IMR-90 (cell line): ENCODE results near the gene PAN3. TPM values are rescaled to one million over a fixed set of nuclear protein-coding genes. Genes with fewer than 3 reads are reported as not detected.

ENCODE experiments used
- ATAC-seq: fragments of 200-7000 bp; cut with Tn5 transposase; 2 replicates; pipeline ENCODE4 v1.9.1; 2020; ENCODE audit warnings: low read depth, mild to moderate bottlenecking, moderate library complexity
- BruUV-seq: library from RNA; stranded (reverse); fragments of 400-500 nt; replicated peaks from 2 replicates; lab custom pipeline; 2021; lab: Mats Ljungman, UMichigan
- CTCF ChIA-PET: fragments of 300-600 bp; formaldehyde crosslinking; extraction: SDS; loops from one replicate; lab custom pipeline; 2021; ENCODE audit warnings: antibody characterized with exemption; lab: Yijun Ruan, JAX
- POLR2A ChIA-PET: fragments of 300-600 bp; sonication (Branson Sonifier 250); formaldehyde crosslinking; loops from one replicate; lab custom pipeline; 2022; ENCODE audit warnings: antibody characterized with exemption; ENCODE audit not compliant: unreplicated experiment; lab: Charles Lee
- DNase-seq: peaks from one replicate; pipeline ENCODE4 v3.0.0; 2013
- H2AFZ ChIP-seq: replicated peaks from 2 replicates; pipeline ENCODE3; 2013; ENCODE audit warnings: low read length, mild to moderate bottlenecking; ENCODE audit not compliant: poor library complexity
- H2AK5ac ChIP-seq: 2 replicates; pipeline ENCODE4 v1.6.1; 2013; ENCODE audit warnings: low read depth, low read length, inconsistent platforms
- H2AK9ac ChIP-seq: replicated peaks from 2 replicates; pipeline ENCODE3; 2013; ENCODE audit warnings: mild to moderate bottlenecking, low read depth, low read length, moderate library complexity; ENCODE audit not compliant: poor library complexity
- H2BK120ac ChIP-seq: 2 replicates; pipeline ENCODE4 v1.6.1; 2013; ENCODE audit warnings: low read depth, low read length, inconsistent platforms
- H2BK15ac ChIP-seq: 3 replicates; pipeline ENCODE4 v1.6.1; 2013; ENCODE audit warnings: low read depth, low read length, inconsistent platforms
- H2BK20ac ChIP-seq: 2 replicates; pipeline ENCODE4 v1.6.1; 2013; ENCODE audit warnings: low read depth, mild to moderate bottlenecking, inconsistent platforms, low read length, moderate library complexity
- H2BK5ac ChIP-seq: 2 replicates; pipeline ENCODE4 v1.6.1; 2013; ENCODE audit warnings: mild to moderate bottlenecking, low read depth, low read length, inconsistent platforms; ENCODE audit not compliant: poor library complexity, severe bottlenecking
- H3K14ac ChIP-seq: replicated peaks from 2 replicates; pipeline ENCODE4 v1.6.1; 2013; ENCODE audit warnings: low read depth, low read length, inconsistent platforms
- H3K18ac ChIP-seq: 2 replicates; pipeline ENCODE4 v1.6.1; 2013; ENCODE audit warnings: low read depth, low read length, control low read depth
- H3K23ac ChIP-seq: 2 replicates; pipeline ENCODE4 v1.6.1; 2013; ENCODE audit warnings: low read depth, low read length, inconsistent platforms
- H3K27ac ChIP-seq: 2 replicates; pipeline ENCODE4 v1.5.1; 2013; ENCODE audit warnings: mild to moderate bottlenecking, control low read depth, low read length; ENCODE audit not compliant: insufficient read depth
- H3K27me3 ChIP-seq: 2 replicates; pipeline ENCODE4 v1.6.1; 2013; ENCODE audit warnings: low read length; ENCODE audit not compliant: control insufficient read depth, insufficient read depth
- H3K36me3 ChIP-seq: 2 replicates; pipeline ENCODE4 v1.6.1; 2013; ENCODE audit warnings: low read length, mixed read lengths; ENCODE audit not compliant: control insufficient read depth, insufficient read depth
- H3K4ac ChIP-seq: 2 replicates; pipeline ENCODE4 v1.6.1; 2013; ENCODE audit warnings: low read depth, low read length, inconsistent platforms
- H3K4me1 ChIP-seq: 2 replicates; pipeline ENCODE4 v1.6.1; 2013; ENCODE audit warnings: low read length, mixed read lengths; ENCODE audit not compliant: control insufficient read depth, insufficient read depth
- H3K4me2 ChIP-seq: 2 replicates; pipeline ENCODE4 v1.6.1; 2013; ENCODE audit warnings: low read depth, mild to moderate bottlenecking, control low read depth, low read length, moderate library complexity
- H3K4me3 ChIP-seq: 2 replicates; pipeline ENCODE4 v1.5.1; 2013; ENCODE audit warnings: low read depth, mild to moderate bottlenecking, control low read depth, low read length, moderate library complexity; ENCODE audit not compliant: insufficient read depth
- H3K56ac ChIP-seq: 2 replicates; pipeline ENCODE4 v1.6.1; 2013; ENCODE audit warnings: low read length, inconsistent platforms; ENCODE audit not compliant: insufficient read depth; ENCODE audit errors: extremely low read depth
- H3K79me1 ChIP-seq, 2 experiments: 2 replicates each; pipeline ENCODE4 v1.6.1; 2013; ENCODE audit warnings: low read length in 2 of 2, inconsistent platforms in 1 of 2, low read depth in 1 of 2
- H3K9ac ChIP-seq: 2 replicates; pipeline ENCODE4 v1.6.1; 2013; ENCODE audit warnings: low read depth, low read length, control low read depth
- H3K9me1 ChIP-seq: 2 replicates; pipeline ENCODE4 v1.6.1; 2013; ENCODE audit warnings: low read length, inconsistent platforms; ENCODE audit not compliant: insufficient read depth
- H3K9me3 ChIP-seq: 2 replicates; pipeline ENCODE4 v1.6.1; 2013; ENCODE audit warnings: low read length; ENCODE audit not compliant: control insufficient read depth, insufficient read depth
- H4K20me1 ChIP-seq: 2 replicates; pipeline ENCODE4 v1.6.1; 2013; ENCODE audit warnings: low read length, inconsistent platforms; ENCODE audit not compliant: insufficient read depth
- H4K5ac ChIP-seq: 2 replicates; pipeline ENCODE4 v1.6.1; 2013; ENCODE audit warnings: mild to moderate bottlenecking, low read depth, low read length, control low read depth
- H4K8ac ChIP-seq, 2 experiments: 2 replicates each; pipeline ENCODE4 v1.6.1; 2013; ENCODE audit warnings: low read depth in 2 of 2, low read length in 2 of 2, control low read depth in 1 of 2, inconsistent platforms in 1 of 2
- H4K91ac ChIP-seq: 2 replicates; pipeline ENCODE4 v1.6.1; 2013; ENCODE audit warnings: low read depth, low read length, inconsistent platforms; ENCODE audit not compliant: insufficient read depth
- BHLHE40 ChIP-seq: fragments of 150-350 bp; IDR thresholded peaks from 2 replicates; pipeline ENCODE4 v1.6.1; 2016; ENCODE audit warnings: mild to moderate bottlenecking, low read depth, low read length
- CHD1 ChIP-seq: IDR thresholded peaks from 2 replicates; pipeline ENCODE4 v1.6.1; 2012; ENCODE audit warnings: low read depth, low read length, improper control_type of control experiment
- CTCF ChIP-seq: conservative IDR thresholded peaks from 2 replicates; pipeline ENCODE4 v1.5.1; 2012; ENCODE audit warnings: mild to moderate bottlenecking, low read depth, low read length, improper control_type of control experiment
- ELK1 ChIP-seq: fragments of 150-350 bp; IDR thresholded peaks from 2 replicates; pipeline ENCODE4 v1.6.1; 2016; ENCODE audit warnings: low read depth, mild to moderate bottlenecking, low read length, moderate library complexity, borderline replicate concordance
- FOS ChIP-seq: fragments of 150-350 bp; IDR thresholded peaks from 2 replicates; pipeline ENCODE4 v1.6.1; 2016; ENCODE audit warnings: low read depth, low read length
- MAZ ChIP-seq: IDR thresholded peaks from 2 replicates; pipeline ENCODE4 v1.6.1; 2012; ENCODE audit warnings: low read depth, mild to moderate bottlenecking, low read length, improper control_type of control experiment, moderate library complexity, borderline replicate concordance
- NFE2L2 ChIP-seq: fragments of 150-350 bp; IDR thresholded peaks from 2 replicates; pipeline ENCODE4 v1.6.1; 2016; ENCODE audit warnings: low read depth, mild to moderate bottlenecking, low read length
- POLR2A ChIP-seq: IDR thresholded peaks from 2 replicates; pipeline ENCODE4 v1.6.1; 2012; ENCODE audit warnings: mild to moderate bottlenecking, low read depth, low read length
- RAD21 ChIP-seq: IDR thresholded peaks from 2 replicates; pipeline ENCODE4 v1.6.1; 2012; ENCODE audit warnings: low read length, improper control_type of control experiment
- RCOR1 ChIP-seq: IDR thresholded peaks from 2 replicates; pipeline ENCODE4 v1.6.1; 2012; ENCODE audit warnings: mild to moderate bottlenecking, low read length, improper control_type of control experiment; ENCODE audit not compliant: insufficient replicate concordance
- RFX5 ChIP-seq: IDR thresholded peaks from 2 replicates; pipeline ENCODE4 v1.8.0; 2012; ENCODE audit warnings: low read depth, mild to moderate bottlenecking, low read length, moderate library complexity
- SMC3 ChIP-seq: fragments of 150-350 bp; IDR thresholded peaks from 2 replicates; pipeline ENCODE4 v1.6.1; 2016; ENCODE audit warnings: low read depth, mild to moderate bottlenecking, antibody characterized with exemption, low read length, moderate library complexity
- WGBS, 2 experiments: methylation state at CpG; one replicate each; pipeline versions ENCODE4 v1.1.5 to v1.1.7; 2013; ENCODE audit warnings: missing lambda C conversion rate in 2 of 2; ENCODE audit not compliant: insufficient read length in 1 of 2; ENCODE audit errors: extremely low coverage in 2 of 2; 5-methylcytosine and 5-hydroxymethylcytosine counted together
- dilution Hi-C: fragments of 300-500 bp; cut with HindIII; formaldehyde crosslinking; loops from one replicate; pipeline ENCODE4 v1.14.3; 2018; ENCODE audit warnings: low sequenced_read_pairs; ENCODE audit not compliant: unreplicated experiment
- in situ Hi-C: fragments of 300-500 bp; cut with MboI; formaldehyde crosslinking; loops from 3 replicates; pipeline ENCODE4 v1.14.3; 2019; ENCODE audit warnings: low sequenced_read_pairs, inconsistent platforms, mixed read lengths
- intact Hi-C: fragments of 100-400 bp; cut with micrococcal nuclease; formaldehyde crosslinking; loops from 2 replicates; pipeline ENCODE4 v1.10.0; 2022
- polyA plus RNA-seq, 3 experiments: library from polyadenylated mRNA; depleted of rRNA; stranded (reverse); fragments of >200 nt; gene quantifications; 2 replicates each; pipeline ENCODE4 v1.2.3, GENCODE V29; 2012; ENCODE audit warnings: low replicate concordance in 1 of 3
- total RNA-seq: library from RNA; depleted of rRNA; stranded (reverse); fragments of >200 nt; gene quantifications from 2 replicates; pipeline ENCODE4 v1.2.3, GENCODE V29; 2012

Gene PAN3
- total and polyA plus RNA-seq, 2 of the 4 experiments (the other 2 are of a cell fraction): 6.6 to 15.1 TPM

- WGBS, 2 experiments: no CpG with 5 or more reads among the region's 3 CpGs
- no peak overlapping the region for H3K14ac ChIP-seq
- H2AFZ ChIP-seq: no peak overlapping the region
- no peak overlapping the region for H2BK5ac ChIP-seq
- no peaks in the 10 kb centered on the region for H4K20me1 ChIP-seq
- no peak overlapping the region for H3K23ac ChIP-seq
- no peak overlapping the region for H2BK20ac ChIP-seq
- H3K36me3 ChIP-seq: no peaks in the 10 kb centered on the region
- no peak overlapping the region for H3K18ac ChIP-seq
- peaks cover 8% of the 10 kb centered on the region for H3K9me3 ChIP-seq
- H3K79me1 ChIP-seq: no peaks in the 10 kb centered on the region
- no peak overlapping the region for H3K4ac ChIP-seq
- no peak overlapping the region for H2BK15ac ChIP-seq
- H2BK120ac ChIP-seq: no peak overlapping the region
- CTCF ChIA-PET: interaction anchor here (0.7 kb wide), 1 partner anchor 1130 kb away, joined by 5 read pairs; no protein-coding TSS in a partner anchor
- no peak overlapping the region for H4K8ac ChIP-seq
- TF ChIP-seq CTCF: no peak
- no peak for TF ChIP-seq ELK1
- no peak for TF ChIP-seq RAD21
- TF ChIP-seq POLR2A: no peak
- no peak for TF ChIP-seq RFX5
- TF ChIP-seq MAZ: no peak
- no peak for TF ChIP-seq SMC3
- no peak for TF ChIP-seq FOS
- TF ChIP-seq BHLHE40: no peak
- TF ChIP-seq RCOR1: no peak
- no peak for TF ChIP-seq NFE2L2
- no peak for TF ChIP-seq CHD1
- H2AK9ac ChIP-seq: no peak overlapping the region
- peaks cover 57% of the 10 kb centered on the region for H3K27me3 ChIP-seq
- DNase-seq (no peak), ATAC-seq (no peak)
- BruUV-seq: no TSS peak
- H4K91ac ChIP-seq: no peak overlapping the region
- no peak overlapping the region for H3K4me2 ChIP-seq
- H2AK5ac ChIP-seq: no peak overlapping the region
- in situ Hi-C loops (no loop called here), intact Hi-C loops (no loop called here), dilution Hi-C loops (no loop called here)
- peaks cover 2% of the 10 kb centered on the region; the same call in 1 of the 2 replicates for H3K4me1 ChIP-seq
- H3K4me3 ChIP-seq: no peak overlapping the region
- no peak overlapping the region for H4K5ac ChIP-seq
- H3K27ac ChIP-seq: no peak overlapping the region
- POLR2A ChIA-PET: no interaction called here
- no peaks in the 10 kb centered on the region for H3K9me1 ChIP-seq
- no peak overlapping the region for H3K9ac ChIP-seq
- no peak overlapping the region for H3K56ac ChIP-seq
Measured at GRCh38 chr13:28097503-28097902, 40.8 kb upstream of the PAN3 start.
